ENCODE measurements around the gene MPP4.

- TF ChIP-seq, protein P1, sequence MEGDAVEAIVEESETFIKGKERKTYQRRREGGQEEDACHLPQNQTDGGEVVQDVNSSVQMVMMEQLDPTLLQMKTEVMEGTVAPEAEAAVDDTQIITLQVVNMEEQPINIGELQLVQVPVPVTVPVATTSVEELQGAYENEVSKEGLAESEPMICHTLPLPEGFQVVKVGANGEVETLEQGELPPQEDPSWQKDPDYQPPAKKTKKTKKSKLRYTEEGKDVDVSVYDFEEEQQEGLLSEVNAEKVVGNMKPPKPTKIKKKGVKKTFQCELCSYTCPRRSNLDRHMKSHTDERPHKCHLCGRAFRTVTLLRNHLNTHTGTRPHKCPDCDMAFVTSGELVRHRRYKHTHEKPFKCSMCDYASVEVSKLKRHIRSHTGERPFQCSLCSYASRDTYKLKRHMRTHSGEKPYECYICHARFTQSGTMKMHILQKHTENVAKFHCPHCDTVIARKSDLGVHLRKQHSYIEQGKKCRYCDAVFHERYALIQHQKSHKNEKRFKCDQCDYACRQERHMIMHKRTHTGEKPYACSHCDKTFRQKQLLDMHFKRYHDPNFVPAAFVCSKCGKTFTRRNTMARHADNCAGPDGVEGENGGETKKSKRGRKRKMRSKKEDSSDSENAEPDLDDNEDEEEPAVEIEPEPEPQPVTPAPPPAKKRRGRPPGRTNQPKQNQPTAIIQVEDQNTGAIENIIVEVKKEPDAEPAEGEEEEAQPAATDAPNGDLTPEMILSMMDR (IDR thresholded peaks at IDR 0.05), result no peak
- TF ChIP-seq, protein P2, sequence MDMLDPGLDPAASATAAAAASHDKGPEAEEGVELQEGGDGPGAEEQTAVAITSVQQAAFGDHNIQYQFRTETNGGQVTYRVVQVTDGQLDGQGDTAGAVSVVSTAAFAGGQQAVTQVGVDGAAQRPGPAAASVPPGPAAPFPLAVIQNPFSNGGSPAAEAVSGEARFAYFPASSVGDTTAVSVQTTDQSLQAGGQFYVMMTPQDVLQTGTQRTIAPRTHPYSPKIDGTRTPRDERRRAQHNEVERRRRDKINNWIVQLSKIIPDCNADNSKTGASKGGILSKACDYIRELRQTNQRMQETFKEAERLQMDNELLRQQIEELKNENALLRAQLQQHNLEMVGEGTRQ (CRISPR knock-in tag; IDR thresholded peaks at IDR 0.05), result no peak
- TF ChIP-seq ERG (CRISPR knock-in tag; IDR thresholded peaks at IDR 0.05), result no peak
- no peak for TF ChIP-seq ZNF281 (CRISPR knock-in tag; IDR thresholded peaks at IDR 0.05)
- TF ChIP-seq, protein P3, sequence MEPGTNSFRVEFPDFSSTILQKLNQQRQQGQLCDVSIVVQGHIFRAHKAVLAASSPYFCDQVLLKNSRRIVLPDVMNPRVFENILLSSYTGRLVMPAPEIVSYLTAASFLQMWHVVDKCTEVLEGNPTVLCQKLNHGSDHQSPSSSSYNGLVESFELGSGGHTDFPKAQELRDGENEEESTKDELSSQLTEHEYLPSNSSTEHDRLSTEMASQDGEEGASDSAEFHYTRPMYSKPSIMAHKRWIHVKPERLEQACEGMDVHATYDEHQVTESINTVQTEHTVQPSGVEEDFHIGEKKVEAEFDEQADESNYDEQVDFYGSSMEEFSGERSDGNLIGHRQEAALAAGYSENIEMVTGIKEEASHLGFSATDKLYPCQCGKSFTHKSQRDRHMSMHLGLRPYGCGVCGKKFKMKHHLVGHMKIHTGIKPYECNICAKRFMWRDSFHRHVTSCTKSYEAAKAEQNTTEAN (CRISPR knock-in tag; IDR thresholded peaks at IDR 0.05), result no peak
- TF ChIP-seq ZNF317 (CRISPR knock-in tag; IDR thresholded peaks at IDR 0.05; ENCODE audit: borderline replicate concordance, low read depth), result no peak
- no peak for TF ChIP-seq SP1 (CRISPR knock-in tag; conservative IDR thresholded peaks at IDR 0.05)
- TF ChIP-seq, protein P4, sequence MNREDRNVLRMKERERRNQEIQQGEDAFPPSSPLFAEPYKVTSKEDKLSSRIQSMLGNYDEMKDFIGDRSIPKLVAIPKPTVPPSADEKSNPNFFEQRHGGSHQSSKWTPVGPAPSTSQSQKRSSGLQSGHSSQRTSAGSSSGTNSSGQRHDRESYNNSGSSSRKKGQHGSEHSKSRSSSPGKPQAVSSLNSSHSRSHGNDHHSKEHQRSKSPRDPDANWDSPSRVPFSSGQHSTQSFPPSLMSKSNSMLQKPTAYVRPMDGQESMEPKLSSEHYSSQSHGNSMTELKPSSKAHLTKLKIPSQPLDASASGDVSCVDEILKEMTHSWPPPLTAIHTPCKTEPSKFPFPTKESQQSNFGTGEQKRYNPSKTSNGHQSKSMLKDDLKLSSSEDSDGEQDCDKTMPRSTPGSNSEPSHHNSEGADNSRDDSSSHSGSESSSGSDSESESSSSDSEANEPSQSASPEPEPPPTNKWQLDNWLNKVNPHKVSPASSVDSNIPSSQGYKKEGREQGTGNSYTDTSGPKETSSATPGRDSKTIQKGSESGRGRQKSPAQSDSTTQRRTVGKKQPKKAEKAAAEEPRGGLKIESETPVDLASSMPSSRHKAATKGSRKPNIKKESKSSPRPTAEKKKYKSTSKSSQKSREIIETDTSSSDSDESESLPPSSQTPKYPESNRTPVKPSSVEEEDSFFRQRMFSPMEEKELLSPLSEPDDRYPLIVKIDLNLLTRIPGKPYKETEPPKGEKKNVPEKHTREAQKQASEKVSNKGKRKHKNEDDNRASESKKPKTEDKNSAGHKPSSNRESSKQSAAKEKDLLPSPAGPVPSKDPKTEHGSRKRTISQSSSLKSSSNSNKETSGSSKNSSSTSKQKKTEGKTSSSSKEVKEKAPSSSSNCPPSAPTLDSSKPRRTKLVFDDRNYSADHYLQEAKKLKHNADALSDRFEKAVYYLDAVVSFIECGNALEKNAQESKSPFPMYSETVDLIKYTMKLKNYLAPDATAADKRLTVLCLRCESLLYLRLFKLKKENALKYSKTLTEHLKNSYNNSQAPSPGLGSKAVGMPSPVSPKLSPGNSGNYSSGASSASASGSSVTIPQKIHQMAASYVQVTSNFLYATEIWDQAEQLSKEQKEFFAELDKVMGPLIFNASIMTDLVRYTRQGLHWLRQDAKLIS (CRISPR knock-in tag; IDR thresholded peaks at IDR 0.05; ENCODE audit: borderline replicate concordance), result no peak
Measured at GRCh38 chr2:201696151-201696659, 2.2 kb downstream of the MPP4 start.

All from WTC11 (cell line).